ENCODE results near the gene XRCC1.

The XRCC1 gene

GRCh38 chr19:43534816-43535761 is 40.2 kb downstream of the XRCC1 start:
- Histone ChIP-seq H3K4me1 (ENCODE audit: control insufficient read depth in 1 of 2, insufficient read depth in 1 of 2, low read depth in 1 of 2, low read length in 1 of 2) (peaks cover 18 to 21% of the 10 kb centered on the region in 2 experiments), H3K27ac (peak overlapping the region; percentile 77), H3K27me3 (no peaks in the 10 kb centered on the region), H3K36me3 (peaks cover 28% of the 10 kb centered on the region), H3K9me3 (no peaks in the 10 kb centered on the region), H3K4me3 (ENCODE audit: low read depth in 1 of 2, low read length in 1 of 2) (no peak overlapping the region)
- no peak for TF ChIP-seq CTCF (IDR thresholded peaks at IDR 0.05)

GRCh38 chr19:43534305-43534815 is 41.0 kb downstream of the XRCC1 start:
- Histone ChIP-seq H3K4me3 (ENCODE audit: low read depth in 1 of 2, low read length in 1 of 2) (peak overlapping the region; percentile 82 to 83), H3K4me1 (ENCODE audit: control insufficient read depth in 1 of 2, insufficient read depth in 1 of 2, low read depth in 1 of 2, low read length in 1 of 2) (peaks cover 18 to 21% of the 10 kb centered on the region in 2 experiments), H3K27ac (peak overlapping the region; percentile 77), H3K9me3 (no peaks in the 10 kb centered on the region), H3K27me3 (no peaks in the 10 kb centered on the region), H3K36me3 (peaks cover 22% of the 10 kb centered on the region)
- TF ChIP-seq CTCF (IDR thresholded peaks at IDR 0.05), result no peak

- Histone ChIP-seq H3K4me1 (ENCODE audit: control insufficient read depth in 1 of 2, insufficient read depth in 1 of 2, low read depth in 1 of 2, low read length in 1 of 2) (peaks cover 18 to 21% of the 10 kb centered on the region in 2 experiments), H3K27ac (peak overlapping the region; percentile 77), H3K27me3 (no peaks in the 10 kb centered on the region), H3K4me3 (ENCODE audit: low read depth in 1 of 2, low read length in 1 of 2) (peak overlapping the region; percentile 82 to 83), H3K36me3 (peaks cover 16% of the 10 kb centered on the region), H3K9me3 (no peaks in the 10 kb centered on the region)
- no peak for TF ChIP-seq CTCF (IDR thresholded peaks at IDR 0.05)
Measured at GRCh38 chr19:43533546-43534304, 41.6 kb downstream of the XRCC1 start.

DNA sequence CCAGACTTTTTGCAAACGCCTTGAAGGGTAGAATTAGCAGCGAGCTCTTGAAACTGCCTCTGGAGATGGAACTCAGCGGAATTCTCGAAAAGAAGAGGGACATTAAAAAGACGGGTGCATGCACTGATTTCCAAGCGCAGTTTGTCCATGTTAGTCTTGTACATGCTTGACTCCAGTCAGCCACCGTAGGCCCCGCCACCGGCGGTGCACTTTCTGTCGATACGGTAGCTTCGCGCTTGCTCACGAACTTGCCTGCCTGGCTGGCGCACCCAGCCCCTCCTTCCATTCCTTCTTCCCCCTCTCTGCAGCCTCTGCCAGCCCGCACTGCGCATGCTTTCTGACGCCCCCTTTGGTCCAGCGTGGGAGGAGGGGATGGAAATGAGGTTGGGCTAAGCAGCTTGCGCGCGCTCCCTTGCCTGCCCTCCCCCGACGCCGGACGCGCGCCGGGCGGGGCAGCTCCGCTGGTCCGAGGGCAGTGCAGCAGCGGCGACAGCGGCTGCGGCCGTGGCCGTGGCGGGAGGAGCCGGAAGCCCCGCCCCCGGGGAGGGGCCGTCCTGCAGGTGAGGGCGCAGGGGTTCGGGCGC is 42.3 kb downstream of the XRCC1 start, which contains the start of gene ZNF575:
TSS of gene ZNF575 (plus strand) at position 227 of the 584 bp plus-strand sequence. CDS start 1,235 bp downstream, outside the sequence.
- H3K27me3 ChIP-seq, result no peaks in the 10 kb centered on the region
- TF ChIP-seq CTCF (IDR thresholded peaks at IDR 0.05), result peak; percentile 25
- peak within 1 kb of the TSS; percentile 77 for H3K27ac ChIP-seq
- no peaks in the 10 kb centered on the region for H3K9me3 ChIP-seq
- H3K4me3 ChIP-seq (ENCODE audit: low read depth in 1 of 2, low read length in 1 of 2), result peak within 1 kb of the TSS; percentile 82 to 83
- peaks cover 9% of the 10 kb centered on the region for H3K36me3 ChIP-seq
- H3K4me1 ChIP-seq (ENCODE audit: control insufficient read depth in 1 of 2, insufficient read depth in 1 of 2, low read depth in 1 of 2, low read length in 1 of 2), result peaks cover 18 to 21% of the 10 kb centered on the region in 2 experiments

DNA sequence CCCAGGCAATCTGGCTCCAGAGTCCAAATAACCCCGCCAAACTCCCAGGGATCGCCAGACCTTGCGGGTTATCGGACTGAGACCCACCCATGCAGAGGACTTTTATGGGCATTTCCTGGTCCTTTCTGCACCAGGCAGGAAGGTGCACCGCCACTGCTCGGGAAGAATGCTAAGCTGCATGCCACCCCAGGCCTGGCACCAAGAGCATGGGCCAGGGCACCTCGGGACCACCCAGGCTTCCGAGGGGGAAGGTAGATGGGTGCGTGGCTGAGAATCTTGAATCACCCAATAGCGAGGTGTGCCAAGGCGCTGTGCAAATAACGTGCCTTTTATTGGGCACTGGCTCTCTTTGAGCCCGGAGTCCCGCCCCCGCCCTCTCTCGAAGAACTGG is 42.8 kb downstream of the XRCC1 start:
- Histone ChIP-seq H3K4me1 (ENCODE audit: control insufficient read depth in 1 of 2, insufficient read depth in 1 of 2, low read depth in 1 of 2, low read length in 1 of 2) (peaks cover 18 to 21% of the 10 kb centered on the region in 2 experiments), H3K9me3 (no peaks in the 10 kb centered on the region), H3K36me3 (peaks cover 5% of the 10 kb centered on the region), H3K4me3 (ENCODE audit: low read depth in 1 of 2, low read length in 1 of 2) (peak overlapping the region; percentile 82 to 83), H3K27ac (peak overlapping the region; percentile 77), H3K27me3 (no peaks in the 10 kb centered on the region)
- no peak for TF ChIP-seq CTCF (IDR thresholded peaks at IDR 0.05)

All from neutrophil (primary cell).